Astrocyte of the spinal cord (primary cell): ENCODE measurements around the gene BRD4.

Source experiments
- DNase-seq: peaks from one replicate; pipeline ENCODE4 v3.0.0; 2011; ENCODE audit warnings: low read depth, low spot score
- H3K4me3 ChIP-seq: 2 replicates; pipeline ENCODE4 v1.5.1; 2011; ENCODE audit warnings: low read depth, mild to moderate bottlenecking, low read length, moderate library complexity
- CTCF ChIP-seq: IDR thresholded peaks from 2 replicates; pipeline ENCODE4 v1.5.1; 2012; ENCODE audit warnings: low read depth, mild to moderate bottlenecking, low read length, inconsistent platforms
- in situ Hi-C: cut with HindIII; loops from 2 replicates; pipeline ENCODE4 v1.10.0; 2017; ENCODE audit warnings: low sequenced_read_pairs

The BRD4 gene

GRCh38 chr19:15244106-15244803 lies 88.1 kb downstream of the BRD4 start:
- no peak for DNase-seq
- in situ Hi-C loops = no loop called here
- H3K4me3 ChIP-seq = no peak overlapping the region
- TF ChIP-seq CTCF = no peak

- in situ Hi-C loops = no loop called here
- no peak for DNase-seq
- H3K4me3 ChIP-seq = no peak overlapping the region
- no peak for TF ChIP-seq CTCF
Measured at GRCh38 chr19:15243236-15243957, 88.9 kb downstream of the BRD4 start.

- in situ Hi-C loops = no loop called here
- no peak overlapping the region for H3K4me3 ChIP-seq
- no peak for DNase-seq
- TF ChIP-seq CTCF = no peak
Measured at GRCh38 chr19:15241259-15241910, 91.0 kb downstream of the BRD4 start.

GRCh38 chr19:15240515-15240914 lies 91.8 kb downstream of the BRD4 start:
- no peak for DNase-seq
- H3K4me3 ChIP-seq = no peak overlapping the region
- no peak for TF ChIP-seq CTCF
- in situ Hi-C loops = no loop called here

GRCh38 chr19:15239337-15239949 lies 92.9 kb downstream of the BRD4 start:
- no peak for DNase-seq
- H3K4me3 ChIP-seq = no peak overlapping the region
- no peak for TF ChIP-seq CTCF
- in situ Hi-C loops = no loop called here

- TF ChIP-seq CTCF = no peak
- H3K4me3 ChIP-seq = no peak overlapping the region
- in situ Hi-C loops = no loop called here
- no peak for DNase-seq
Measured at GRCh38 chr19:15238639-15239155, 93.6 kb downstream of the BRD4 start.
